ENCODE data around the gene SSPN.
"Not testable (repeated sequence)": the region's sequence is repeated elsewhere in the genome, so short reads cannot be mapped to it uniquely, and the experiment has no call there.

The SSPN gene

DNA sequence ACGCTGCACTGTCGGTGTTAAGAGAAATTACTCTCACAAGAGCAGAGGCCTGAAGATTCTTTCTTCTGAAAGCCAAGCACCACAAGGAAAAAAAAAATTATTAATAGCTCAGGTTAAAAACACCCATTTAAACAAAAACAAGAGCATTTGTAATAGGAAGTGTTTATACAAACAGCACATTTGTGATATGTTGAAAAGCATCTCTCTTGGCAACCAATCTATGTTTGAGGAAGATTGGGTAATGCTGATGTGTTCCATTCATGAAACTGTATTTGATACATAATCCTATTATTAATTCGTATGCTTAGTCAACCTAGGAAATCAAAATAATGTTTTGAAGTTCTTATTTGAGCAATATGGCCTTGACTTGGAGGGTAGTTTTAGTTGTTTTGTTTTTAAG lies 36.5 kb downstream of the SSPN start:
- H3K4me3 ChIP-seq (ENCODE audit: low read depth, low read length), result no peak overlapping the region
- TF ChIP-seq, protein P1, sequence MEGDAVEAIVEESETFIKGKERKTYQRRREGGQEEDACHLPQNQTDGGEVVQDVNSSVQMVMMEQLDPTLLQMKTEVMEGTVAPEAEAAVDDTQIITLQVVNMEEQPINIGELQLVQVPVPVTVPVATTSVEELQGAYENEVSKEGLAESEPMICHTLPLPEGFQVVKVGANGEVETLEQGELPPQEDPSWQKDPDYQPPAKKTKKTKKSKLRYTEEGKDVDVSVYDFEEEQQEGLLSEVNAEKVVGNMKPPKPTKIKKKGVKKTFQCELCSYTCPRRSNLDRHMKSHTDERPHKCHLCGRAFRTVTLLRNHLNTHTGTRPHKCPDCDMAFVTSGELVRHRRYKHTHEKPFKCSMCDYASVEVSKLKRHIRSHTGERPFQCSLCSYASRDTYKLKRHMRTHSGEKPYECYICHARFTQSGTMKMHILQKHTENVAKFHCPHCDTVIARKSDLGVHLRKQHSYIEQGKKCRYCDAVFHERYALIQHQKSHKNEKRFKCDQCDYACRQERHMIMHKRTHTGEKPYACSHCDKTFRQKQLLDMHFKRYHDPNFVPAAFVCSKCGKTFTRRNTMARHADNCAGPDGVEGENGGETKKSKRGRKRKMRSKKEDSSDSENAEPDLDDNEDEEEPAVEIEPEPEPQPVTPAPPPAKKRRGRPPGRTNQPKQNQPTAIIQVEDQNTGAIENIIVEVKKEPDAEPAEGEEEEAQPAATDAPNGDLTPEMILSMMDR (IDR thresholded peaks at IDR 0.05; ENCODE audit: insufficient read depth, low read depth, low read length, missing control alignments), result no peak
- DNase-seq (ENCODE audit: low read depth), result no peak

DNA sequence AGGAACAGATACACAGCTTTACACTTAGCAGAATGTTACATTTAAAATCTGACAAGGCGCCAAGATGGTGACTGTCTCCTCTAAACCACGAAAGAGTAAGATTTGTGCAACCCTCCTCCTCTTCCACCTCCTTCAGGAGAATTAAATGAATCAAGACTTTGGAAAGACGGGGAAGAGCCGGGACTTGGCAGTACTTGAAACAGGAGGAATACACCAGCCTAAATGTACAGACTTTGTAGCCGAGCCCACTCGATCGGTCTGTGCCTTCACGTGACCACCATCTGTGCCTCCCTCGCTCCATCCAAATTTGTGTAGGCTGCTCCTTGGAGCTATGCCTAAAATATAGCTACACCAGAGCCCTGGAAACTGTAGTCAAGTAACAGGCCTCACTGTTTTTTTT lies 38.3 kb downstream of the SSPN start:
- DNase-seq (ENCODE audit: low read depth), result no peak
- TF ChIP-seq, protein P1 (IDR thresholded peaks at IDR 0.05; ENCODE audit: insufficient read depth, low read depth, low read length, missing control alignments), result no peak

GRCh38 chr12:26235465-26235864 lies 40.1 kb downstream of the SSPN start:
- H3K4me3 ChIP-seq (ENCODE audit: low read depth, low read length); DNase-seq (ENCODE audit: low read depth): not testable (repeated sequence)

More for the DNA sequence above, 38.3 kb downstream of the SSPN start:
- no peak overlapping the region for H3K4me3 ChIP-seq (ENCODE audit: low read depth, low read length)

DNA sequence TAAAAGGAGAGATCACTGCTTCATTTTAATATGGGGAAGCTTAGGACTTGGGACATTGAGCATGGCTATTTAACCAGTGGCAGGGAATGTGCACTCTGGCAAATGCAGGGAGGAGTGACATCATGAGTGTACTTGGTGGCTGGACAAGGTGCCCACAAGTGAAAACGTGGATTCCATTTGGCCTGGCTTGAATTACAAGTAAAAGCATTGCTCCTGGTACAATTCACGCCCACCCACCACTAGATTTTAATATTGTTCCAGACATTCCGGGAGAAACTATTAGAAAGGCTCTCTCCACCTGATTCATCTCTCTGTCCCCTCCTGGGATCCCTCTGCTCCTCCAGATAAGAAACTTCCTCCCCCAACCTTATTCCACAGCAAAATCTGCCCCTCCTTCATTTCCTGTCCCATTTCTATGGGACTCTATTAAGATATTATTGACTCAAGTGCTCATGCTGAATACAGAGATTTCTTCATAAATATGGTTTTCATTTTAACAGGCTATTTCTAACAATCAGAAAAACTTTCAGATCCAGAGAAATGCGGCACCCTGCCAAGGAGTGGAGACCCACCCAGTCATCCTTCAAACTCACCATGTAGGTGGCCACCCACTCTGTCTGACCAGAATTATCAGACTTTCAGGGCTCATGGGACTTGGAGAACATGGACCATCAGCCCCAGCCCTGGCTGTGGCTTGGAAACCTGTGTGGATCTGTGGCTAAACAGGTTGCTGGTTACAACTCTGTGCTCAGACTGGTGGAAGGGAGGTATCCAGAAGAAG lies 43.2 kb downstream of the SSPN start:
- TF ChIP-seq, protein P1 (IDR thresholded peaks at IDR 0.05; ENCODE audit: insufficient read depth, low read depth, low read length, missing control alignments), result no peak
- DNase-seq (ENCODE audit: low read depth), result no peak
- no peak overlapping the region for H3K4me3 ChIP-seq (ENCODE audit: low read depth, low read length)

GRCh38 chr12:26239122-26239851 lies 43.9 kb downstream of the SSPN start:
- TF ChIP-seq, protein P1 (IDR thresholded peaks at IDR 0.05; ENCODE audit: insufficient read depth, low read depth, low read length, missing control alignments), result no peak
- DNase-seq (ENCODE audit: low read depth), result no peak
- no peak overlapping the region for H3K4me3 ChIP-seq (ENCODE audit: low read depth, low read length)

- DNase-seq (ENCODE audit: low read depth), result no peak
- no peak overlapping the region for H3K4me3 ChIP-seq (ENCODE audit: low read depth, low read length)
Measured at GRCh38 chr12:26239852-26240815, 44.8 kb downstream of the SSPN start.

More at GRCh38 chr12:26239852-26240815, 44.8 kb downstream of the SSPN start:
- TF ChIP-seq, protein P1 (IDR thresholded peaks at IDR 0.05; ENCODE audit: insufficient read depth, low read depth, low read length, missing control alignments), result no peak

Data from GM12865 (cell line).